M059J (cell line): ENCODE results near the gene TMEM178B. TPM values are rescaled to one million over a fixed set of nuclear protein-coding genes. Genes with fewer than 3 reads are reported as not detected.
"Not testable (repeated sequence)": the region's sequence is repeated elsewhere in the genome, so short reads cannot be mapped to it uniquely, and the experiment has no call there.

Source experiments
- DNase-seq: peaks from one replicate; pipeline ENCODE4 v3.0.0-alpha.2; 2012; ENCODE audit warnings: low read depth
- total RNA-seq: library from RNA; depleted of rRNA; stranded (reverse); fragments of >200 nt; shearing (Covaris generic); gene quantifications from 2 replicates; pipeline ENCODE4 v1.2.3, GENCODE V29; 2014

The TMEM178B gene
- total RNA-seq, 1 experiment from 2014 or later: 1.6 TPM

DNA sequence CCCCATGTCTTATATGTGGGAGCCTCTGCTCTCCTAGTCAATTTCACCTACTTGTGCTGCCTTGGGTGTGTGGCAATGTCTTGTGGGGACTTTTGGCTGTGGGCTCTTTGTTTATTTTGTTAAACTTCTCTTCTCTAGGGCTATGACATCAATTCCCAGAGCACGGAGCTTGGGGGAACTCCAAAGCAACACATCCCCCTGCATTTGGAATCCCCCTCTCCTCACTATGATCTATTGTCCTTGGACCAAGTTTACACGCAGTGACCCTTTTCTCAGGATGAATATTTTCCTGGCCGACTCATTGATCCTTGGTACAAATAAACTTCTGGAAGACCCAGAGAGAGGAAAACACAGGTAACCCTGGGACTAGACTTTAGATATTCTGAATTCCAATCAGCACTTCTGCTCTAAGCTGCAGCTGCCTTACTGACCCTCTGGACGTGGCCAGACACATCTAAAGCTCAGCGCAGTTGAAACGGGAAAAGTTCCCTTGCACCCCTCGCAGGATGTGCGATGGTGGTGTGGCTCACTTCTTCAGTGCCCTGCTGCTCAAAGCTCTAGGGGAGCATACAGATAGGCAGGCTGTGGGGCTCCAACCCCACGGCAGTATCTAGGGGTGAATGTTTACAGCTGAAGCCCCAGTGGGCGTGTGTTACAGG, 110.8 kb downstream of the TMEM178B start:
- peak; percentile 13 for DNase-seq

DNA sequence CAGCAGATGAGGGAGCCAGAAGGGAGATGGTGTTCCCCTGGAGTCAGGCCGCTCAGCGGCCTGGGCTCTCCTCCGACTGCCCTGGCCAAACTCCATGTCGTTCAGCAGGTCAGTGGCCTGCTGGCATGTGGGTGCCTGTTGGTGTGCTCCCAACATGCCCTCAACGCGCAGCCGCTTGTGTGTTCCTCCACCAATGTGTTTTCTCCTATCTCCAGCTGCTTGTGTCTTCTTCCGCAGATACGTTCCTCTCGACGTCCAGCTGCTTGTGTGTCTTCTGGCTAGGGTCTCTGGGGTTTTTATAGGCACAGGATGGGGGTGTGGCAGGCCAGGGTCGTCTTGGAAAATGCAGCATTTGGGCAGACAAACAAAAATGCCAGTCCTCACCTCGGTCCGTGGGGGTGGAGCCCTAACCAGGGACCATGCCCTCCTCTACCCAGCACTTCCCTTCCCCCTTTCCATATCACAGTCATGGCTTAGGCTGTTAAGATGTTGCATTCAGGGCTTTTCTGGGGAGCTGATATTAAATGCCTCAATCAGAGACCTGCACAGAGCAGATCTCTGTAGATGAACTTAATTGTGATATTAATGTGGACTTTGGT, 111.6 kb downstream of the TMEM178B start:
- DNase-seq: no peak

DNA sequence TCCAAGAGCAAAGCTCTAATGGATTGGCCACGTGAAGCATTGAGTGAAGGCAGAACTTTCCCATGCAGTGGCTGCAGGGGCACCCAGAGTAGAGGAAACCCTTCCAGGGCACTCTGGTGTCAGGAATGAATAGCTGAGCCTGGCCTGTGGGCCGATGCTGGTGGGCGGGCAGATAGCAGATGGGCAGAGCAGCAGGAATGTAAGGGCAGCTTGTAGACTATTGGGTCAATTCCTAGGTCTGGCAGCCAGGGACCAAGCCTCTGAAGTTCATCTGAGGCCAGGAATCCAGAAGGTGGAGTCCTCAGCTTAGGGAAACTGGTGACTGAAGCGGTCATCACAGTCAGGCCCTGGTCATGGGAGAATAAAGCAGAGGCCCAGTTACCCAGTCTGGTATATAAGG, 115.4 kb downstream of the TMEM178B start:
- DNase-seq: no peak

DNA sequence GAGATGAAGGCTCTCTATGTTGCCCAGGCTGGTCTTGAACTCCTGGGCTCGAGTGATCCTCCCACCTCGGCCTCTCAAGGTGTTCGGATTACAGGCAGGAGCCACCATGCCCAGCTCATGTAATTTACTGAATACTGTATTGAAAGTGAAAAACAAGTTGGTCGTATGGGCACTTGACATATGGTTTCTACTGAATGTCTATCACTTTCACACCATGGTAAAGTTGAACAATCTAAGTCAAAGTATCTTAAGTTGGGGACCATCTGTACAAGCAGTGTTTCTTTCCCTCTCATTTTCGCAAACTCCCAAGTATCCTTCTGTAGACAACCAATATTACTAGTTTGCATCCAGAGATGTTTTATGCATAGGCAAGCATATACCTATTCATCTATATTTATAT, 116.6 kb downstream of the TMEM178B start:
- no peak for DNase-seq

- DNase-seq: no peak
Measured at GRCh38 chr7:141191277-141191676, 117.4 kb downstream of the TMEM178B start.

- no peak for DNase-seq
Measured at GRCh38 chr7:141193066-141193465, 119.2 kb downstream of the TMEM178B start.

DNA sequence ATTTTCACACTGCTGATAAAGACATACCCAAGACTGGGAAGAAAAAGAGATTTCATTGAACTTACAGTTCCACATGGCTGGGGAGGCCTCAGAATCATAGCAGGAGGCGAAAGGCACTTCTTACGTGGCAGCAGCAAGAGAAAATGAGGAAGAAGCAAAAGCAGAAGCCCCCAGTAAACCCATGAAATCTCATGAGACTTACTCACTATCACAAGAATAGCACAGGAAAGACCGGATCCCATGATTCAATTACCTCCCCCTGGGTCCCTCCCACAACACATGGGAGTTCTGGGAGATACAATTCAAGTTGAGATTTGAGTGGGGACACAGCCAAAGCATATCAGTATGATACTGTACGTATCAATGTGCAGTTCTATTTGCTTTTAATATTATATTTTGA, 121.9 kb downstream of the TMEM178B start:
- not testable (repeated sequence) for DNase-seq

DNA sequence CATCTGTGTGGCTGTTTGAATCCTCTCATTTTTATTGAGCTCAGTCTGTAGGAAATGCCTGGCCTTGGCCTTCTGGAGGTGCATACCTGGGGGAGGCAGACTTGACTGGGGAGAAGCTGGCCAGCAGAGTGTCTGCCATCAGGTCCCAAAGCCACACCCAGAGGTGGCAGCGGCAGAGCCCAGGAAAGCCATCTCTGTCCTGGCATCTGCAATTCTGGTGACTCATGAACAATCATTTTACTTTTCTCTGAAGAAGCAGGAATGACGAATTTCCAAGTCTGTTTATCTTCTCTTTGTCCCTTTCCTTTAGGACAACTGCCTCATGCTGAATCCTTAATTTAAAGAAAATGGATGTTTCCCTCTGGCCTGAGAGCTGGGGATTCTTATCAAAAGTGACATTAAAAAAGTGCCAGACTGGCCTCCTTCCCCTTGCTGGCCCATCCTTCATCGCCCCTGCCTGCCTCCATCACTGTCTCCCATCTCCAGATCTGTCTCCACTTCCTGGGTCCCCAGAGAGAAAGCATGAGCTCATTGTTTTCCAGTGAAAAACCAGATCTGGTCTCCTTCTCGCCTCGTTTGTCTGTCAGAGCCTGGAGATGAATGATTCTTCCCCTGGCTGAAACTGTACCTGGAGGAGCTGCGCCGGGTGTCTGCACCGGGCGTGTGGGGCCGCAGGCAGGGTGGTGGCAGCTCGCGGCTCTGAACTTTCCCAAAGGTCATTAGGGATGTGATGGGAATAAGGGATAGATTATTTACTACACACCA, 124.5 kb downstream of the TMEM178B start:
- DNase-seq: peak; percentile 59

- no peak for DNase-seq
Measured at GRCh38 chr7:141200191-141201108, 126.6 kb downstream of the TMEM178B start.

DNA sequence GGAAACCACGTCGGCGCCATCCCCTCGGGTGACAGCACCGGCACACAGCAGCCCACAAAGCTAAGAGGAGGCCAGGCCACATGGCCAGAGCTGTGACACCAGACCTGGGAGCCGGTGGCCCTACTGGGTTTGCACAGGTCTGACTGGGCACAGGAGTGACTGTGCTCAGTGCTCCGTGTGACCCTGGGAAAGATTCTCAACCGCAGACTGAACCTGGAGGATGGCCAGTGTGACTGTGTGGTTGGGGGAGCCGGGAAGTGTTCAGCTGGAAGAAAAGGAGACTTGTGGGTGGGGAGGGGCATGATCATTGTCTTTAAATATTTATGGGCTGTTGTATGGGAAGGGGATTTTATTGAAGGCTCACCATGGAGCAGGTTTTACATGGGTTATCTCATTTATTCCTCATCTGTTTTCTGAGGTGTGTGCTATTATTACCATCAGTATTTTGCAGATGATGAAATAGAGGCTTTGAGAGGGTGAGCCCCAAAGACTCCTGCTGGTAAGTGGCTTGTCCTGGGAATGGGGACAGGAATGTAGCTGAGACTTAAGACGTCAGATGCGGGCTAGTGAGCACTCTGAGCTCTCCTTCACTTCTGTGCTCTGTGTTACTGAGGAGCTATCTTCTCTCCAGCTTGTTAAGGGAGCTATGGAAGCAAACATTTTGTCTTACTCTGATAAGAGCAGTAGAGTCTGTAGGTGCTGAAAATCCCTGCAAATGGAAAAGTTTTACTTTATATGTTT, 127.5 kb downstream of the TMEM178B start:
- DNase-seq: peak; percentile 70

- no peak for DNase-seq
Measured at GRCh38 chr7:141202535-141202934, 128.7 kb downstream of the TMEM178B start.

DNA sequence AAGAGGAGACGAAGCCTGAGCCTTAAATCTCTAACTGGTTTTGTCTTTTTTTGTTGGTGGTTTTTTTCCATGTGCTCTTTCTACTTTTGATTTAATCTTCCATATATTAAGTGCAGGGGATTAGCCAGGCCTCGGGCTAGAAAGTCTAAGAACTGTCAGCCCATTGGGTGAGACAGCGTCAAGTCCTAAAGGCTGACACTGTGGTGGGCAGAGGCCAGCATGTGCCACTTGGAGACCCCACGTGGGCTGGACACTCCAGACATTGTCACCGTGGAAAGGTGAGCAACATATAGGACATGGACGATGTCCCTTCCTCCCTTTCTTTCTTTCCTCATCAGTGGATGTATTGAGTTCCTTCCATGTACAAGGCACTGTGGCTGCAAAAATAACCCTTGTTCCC, 129.3 kb downstream of the TMEM178B start:
- no peak for DNase-seq

DNA sequence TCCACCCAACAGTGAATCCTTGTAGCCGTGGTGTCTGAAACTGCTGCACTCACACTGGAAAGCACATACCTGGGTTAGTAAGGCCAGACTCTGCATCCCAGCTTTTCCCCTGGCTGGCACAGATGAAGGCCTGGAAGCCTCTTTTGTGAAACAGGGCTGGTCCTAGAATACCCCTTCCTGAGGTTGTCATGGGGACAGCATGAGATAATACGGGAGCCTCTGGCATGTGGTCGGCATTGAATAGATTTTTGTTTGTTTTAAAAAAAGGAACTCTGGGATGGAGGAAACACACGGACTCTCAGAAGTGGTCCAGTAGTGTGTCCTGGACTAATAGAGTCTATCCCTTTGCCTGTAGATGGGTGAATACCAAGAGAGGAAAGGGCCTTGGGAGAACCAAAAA, 129.7 kb downstream of the TMEM178B start:
- no peak for DNase-seq

- DNase-seq: no peak
Measured at GRCh38 chr7:141207661-141208060, 133.8 kb downstream of the TMEM178B start.

- no peak for DNase-seq
Measured at GRCh38 chr7:141208539-141208938, 134.7 kb downstream of the TMEM178B start.

GRCh38 chr7:141209454-141209853, 135.6 kb downstream of the TMEM178B start:
- peak; percentile 12 for DNase-seq

GRCh38 chr7:141210862-141211261, 137.0 kb downstream of the TMEM178B start:
- DNase-seq: no peak

DNA sequence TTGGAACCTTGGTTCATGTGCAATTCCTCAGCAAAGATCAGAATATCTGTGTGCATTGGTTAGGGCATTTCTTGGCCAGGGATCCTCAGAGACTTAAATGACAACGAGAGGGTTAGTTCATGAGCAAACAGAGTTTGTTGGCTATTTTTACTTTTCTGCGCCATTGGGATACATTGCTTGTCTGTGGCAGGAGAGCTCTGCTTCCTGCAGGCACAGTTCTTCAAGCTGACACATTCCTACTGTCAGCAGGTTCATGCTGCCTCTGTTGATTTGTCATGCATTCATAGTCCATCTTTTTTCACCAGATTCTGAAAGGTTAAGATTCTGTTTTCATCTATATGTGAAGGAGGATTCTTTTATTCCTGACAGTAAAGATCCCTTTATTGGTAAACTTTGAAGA, 139.4 kb downstream of the TMEM178B start:
- no peak for DNase-seq

DNA sequence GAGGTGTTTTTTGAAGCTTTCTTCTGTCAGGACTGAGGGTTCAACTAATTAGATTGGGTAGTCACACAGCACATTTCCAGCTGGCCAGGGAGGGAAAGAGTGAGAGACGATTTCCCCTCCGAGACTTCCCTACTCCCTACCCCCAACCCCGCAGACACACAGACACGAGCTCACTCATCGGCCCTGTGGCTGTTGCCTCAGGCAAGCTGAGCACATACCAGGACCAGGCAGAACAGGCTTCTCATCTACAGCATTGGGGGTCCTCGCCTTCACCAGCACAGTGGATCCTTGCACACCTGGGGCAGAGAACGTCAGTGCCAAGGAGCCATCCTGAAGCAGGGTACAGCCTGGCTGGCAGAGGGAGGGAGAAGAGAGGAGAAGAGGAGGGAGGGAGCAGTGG, 144.1 kb downstream of the TMEM178B start:
- DNase-seq: no peak

- DNase-seq: no peak
Measured at GRCh38 chr7:141218941-141219340, 145.1 kb downstream of the TMEM178B start.

- DNase-seq: peak; percentile 36
Measured at GRCh38 chr7:141220263-141220880, 146.5 kb downstream of the TMEM178B start.
